Heart right ventricle (tissue), 16 donors: ENCODE results near the gene GABPA. TPM values are rescaled to one million over a fixed set of nuclear protein-coding genes. Genes with fewer than 3 reads are reported as not detected.

Experiments used
- ATAC-seq, 8 donors: fragments of 200-7000 bp; cut with Tn5 transposase; one replicate each; pipeline ENCODE4 v1.9.1; 2020; ENCODE audit warnings: mild to moderate bottlenecking in 8 of 8, moderate library complexity in 8 of 8, moderate number of reproducible peaks in 1 of 8
- DNase-seq, 2 donors: peaks; one replicate each; pipeline ENCODE4 v3.0.0-alpha.2; 2020
- H3K27ac ChIP-seq, 10 donors: fragments of 200-600 bp; sonication (generic) in 2 of 10; one replicate each; pipeline versions ENCODE4 v1.5.0 to v1.8.0; 2020 to 2022; ENCODE audit warnings: mild to moderate bottlenecking in 3 of 10
- H3K27me3 ChIP-seq, 7 donors: fragments of 200-600 bp; one replicate each; pipeline ENCODE4 v1.8.0; 2021 to 2022; ENCODE audit warnings: mild to moderate bottlenecking in 2 of 7
- H3K36me3 ChIP-seq, 9 donors: fragments of 200-600 bp; sonication (generic) in 1 of 9; one replicate each; pipeline versions ENCODE4 v1.5.0 to v1.8.0; 2020 to 2022; ENCODE audit warnings: mild to moderate bottlenecking in 2 of 9
- H3K4me1 ChIP-seq, 9 donors: fragments of 200-600 bp; sonication (generic) in 1 of 9; one replicate each; pipeline versions ENCODE4 v1.5.0 to v1.8.0; 2020 to 2022; ENCODE audit warnings: mild to moderate bottlenecking in 4 of 9
- H3K4me3 ChIP-seq, 10 donors: fragments of 200-600 bp; sonication (generic) in 2 of 10; one replicate each; pipeline versions ENCODE4 v1.5.0 to v1.8.0; 2020 to 2022; ENCODE audit warnings: mild to moderate bottlenecking in 7 of 10, moderate library complexity in 2 of 10
- H3K9me3 ChIP-seq, 11 donors: fragments of 200-600 bp in 10 of 11; sonication (generic) in 2 of 11; one replicate each; pipeline versions ENCODE4 v1.5.0 to v1.8.0; 2013 to 2022; ENCODE audit warnings: mild to moderate bottlenecking in 2 of 11, control low read depth in 1 of 11, moderate library complexity in 1 of 11
- CTCF ChIP-seq, 9 donors: fragments of 200-600 bp; sonication (generic) in 2 of 9; IDR thresholded peaks; one replicate each; pipeline versions ENCODE4 v1.5.0 to v1.8.0; 2021 to 2022; ENCODE audit warnings: antibody characterized with exemption in 9 of 9, mild to moderate bottlenecking in 5 of 9, moderate library complexity in 1 of 9
- WGBS, 2 donors: extraction: QIAGEN DNeasy Blood & Tissue Kit; methylation state at CpG; one replicate each; pipeline ENCODE4 v1.1.7; 2013; ENCODE audit warnings: inconsistent platforms in 1 of 2; 5-methylcytosine and 5-hydroxymethylcytosine counted together
- intact Hi-C, 10 donors: fragments of 100-400 bp; cut with DNase I; formaldehyde crosslinking; loops; one replicate each; pipeline versions ENCODE4 v1.11.1 to v1.14.2; 2022
- polyA plus RNA-seq, 2 donors: library from polyadenylated mRNA; stranded (reverse); fragments of 200-250 nt; gene quantifications; one replicate each; pipeline ENCODE4 v1.2.3, GENCODE V29; 2013
- total RNA-seq, 10 donors: library from RNA; stranded (reverse); fragmentation: NEBNext Ultra II Directional in 3 of 10; extraction: Animal tissue kit (Norgen Biotek cat#: 25700) in 3 of 10; gene quantifications; one replicate each; pipeline versions ENCODE4 v1.2.1 to v1.2.4, GENCODE V29; 2021 to 2023
- donor health status: Arrhythmogenic right ventricular cardiomyopathy.
- donor health status: ischemic (EF 13 %, LVEDD 7.1; RV severe dilation, severe dysfunction).
- donor health status: healthy with polysubstance abuse.
- donor health status: DM: no; HTN: yes; CAD: no.
- donor health status: DM: no; HTN: no; CAD: no.
- donor health status: ischemic (EF 25% LVEDD 6.9; RV normal size, moderate dysfunction).
- donor health status: ischemic (EF 25% LVEDD 5.7; RV mildly dilated, moderate dysfunction).
- donor health status: healthy.
- donor health status: DM: yes; HTN: yes; CAD: no.
- donor health status: Ischemic cardiomyopathy.
- donor health status: ischemic (EF 35%, LVEDD 5.7; RV mildly dilated, moderate dysfunction).
- donor health status: nonischemic (EF 11% LVEDD 7.7; RV severe dilation, severe dysfunction).
- donor health status: DM: yes; HTN: yes; CAD: no.
- donor health status: PGD.
- donor health status: ischemic (EF 29% LVEDD 5.4; RV normal size, mild dysfunction).
- donor health status: nonischemic (EF 23%, LVEDD 6.1; RV moderate dilation, normal function).

Gene GABPA
- total and polyA plus RNA-seq, 12 donors: 5.1 to 18.4 (median 14.0) TPM

- H3K4me3 ChIP-seq: no peak overlapping the region
- no peak overlapping the region for H3K27ac ChIP-seq
- H3K9me3 ChIP-seq: no peaks in the 10 kb centered on the region
- H3K36me3 ChIP-seq: peaks cover 0 to 60% (median 10%) of the 10 kb centered on the region in 9 donors
- TF ChIP-seq CTCF (IDR thresholded peaks at IDR 0.05): no peak
- ATAC-seq (no peak), DNase-seq (no peak)
- no peaks in the 10 kb centered on the region for H3K27me3 ChIP-seq
- 98 to 99% methylated on average over 3 of the region's 3 CpGs for WGBS, 2 donors
- intact Hi-C loops: no loop called here
- H3K4me1 ChIP-seq: peaks cover 0 to 20% (median 4%) of the 10 kb centered on the region in 9 donors
Measured at GRCh38 chr21:25742900-25743299, 8.1 kb downstream of the GABPA start.

- 96 to 99% methylated on average over 2 of the region's 2 CpGs for WGBS, 2 donors
- H3K9me3 ChIP-seq: no peaks in the 10 kb centered on the region
- H3K27ac ChIP-seq: no peak overlapping the region
- TF ChIP-seq CTCF (IDR thresholded peaks at IDR 0.05): no peak
- H3K27me3 ChIP-seq: no peaks in the 10 kb centered on the region
- no peak overlapping the region for H3K4me3 ChIP-seq
- ATAC-seq: no peak
- H3K36me3 ChIP-seq: peaks cover 0 to 80% (median 23%) of the 10 kb centered on the region in 9 donors
- peaks cover 0 to 9% (median 0%) of the 10 kb centered on the region in 9 donors for H3K4me1 ChIP-seq
- intact Hi-C loops: no loop called here
- no peak for DNase-seq
Measured at GRCh38 chr21:25744854-25745253, 10.1 kb downstream of the GABPA start.

- no peaks in the 10 kb centered on the region for H3K27me3 ChIP-seq
- H3K4me1 ChIP-seq: peaks cover 0 to under 1% (median 0%) of the 10 kb centered on the region in 9 donors
- 84 to 90% methylated on average over 6 of the region's 6 CpGs for WGBS, 2 donors
- intact Hi-C loops: no loop called here
- H3K4me3 ChIP-seq: no peak overlapping the region
- no peak for TF ChIP-seq CTCF (IDR thresholded peaks at IDR 0.05)
- peaks cover 0 to 100% (median 33%) of the 10 kb centered on the region in 9 donors for H3K36me3 ChIP-seq
- no peak overlapping the region for H3K27ac ChIP-seq
- no peak for ATAC-seq
- DNase-seq: no peak
- no peaks in the 10 kb centered on the region for H3K9me3 ChIP-seq
Measured at GRCh38 chr21:25750085-25750484, 15.3 kb downstream of the GABPA start.

- intact Hi-C loops: no loop called here
- Histone ChIP-seq H3K9me3 (no peaks in the 10 kb centered on the region), H3K4me3 (no peak overlapping the region), H3K27ac (no peak overlapping the region), H3K27me3 (no peaks in the 10 kb centered on the region), H3K4me1 (peaks cover 0 to 20% (median 8%) of the 10 kb centered on the region in 9 donors), H3K36me3 (peaks cover 0 to 90% (median 28%) of the 10 kb centered on the region in 9 donors)
- no peak for TF ChIP-seq CTCF (IDR thresholded peaks at IDR 0.05)
- WGBS, 2 donors: 97 to 100% methylated on average over 1 of the region's 1 CpG
- ATAC-seq: no peak
- DNase-seq: no peak
Measured at GRCh38 chr21:25752416-25752815, 17.6 kb downstream of the GABPA start.
